A549 (cell line): ENCODE results near the gene ZFYVE27. TPM values are rescaled to one million over a fixed set of nuclear protein-coding genes. Genes with fewer than 3 reads are reported as not detected.

Experiments
- ATAC-seq, 2 experiments: fragments of 200-7000 bp in 1 of 2; fragments of >200 bp in 1 of 2; cut with Nextera tagmentation in 1 of 2; cut with Tn5 transposase in 1 of 2; 3 replicates each; pipeline versions ENCODE4 v1.8.0 to v1.9.1; 2018 to 2020; ENCODE audit warnings: mild to moderate bottlenecking in 1 of 2, moderate library complexity in 1 of 2
- CTCF ChIA-PET: fragments of 300-600 bp; sonication (Branson Sonifier 250); formaldehyde crosslinking; extraction: SDS; loops from one replicate; lab custom pipeline; 2021; ENCODE audit warnings: antibody characterized with exemption, inconsistent platforms; lab: Yijun Ruan, JAX
- POLR2A ChIA-PET: fragments of 350-600 bp; formaldehyde crosslinking; extraction: SDS; loops from one replicate; lab custom pipeline; 2021; ENCODE audit warnings: antibody characterized with exemption, inconsistent platforms; lab: Yijun Ruan, JAX
- DNase-seq, 2 experiments: peaks; one replicate each; pipeline versions ENCODE4 v3.0.0 to v3.0.0-alpha.2; 2011 to 2016; ENCODE audit warnings: low read depth in 1 of 2, low spot score in 1 of 2
- FAIRE-seq: peaks from 2 replicates; lab custom pipeline; 2011; peaks lifted over from hg19 to GRCh38; lab: Jason Lieb, UNC
- H3K27ac ChIP-seq, 2 experiments: fragments of >200 bp; sonication (Bioruptor Twin); formaldehyde crosslinking; 3 replicates each; pipeline ENCODE4 v1.5.1; 2016 to 2017
- H3K4me1 ChIP-seq: fragments of >200 bp; sonication (Bioruptor Twin); formaldehyde crosslinking; 3 replicates; pipeline ENCODE4 v1.6.1; 2016
- H3K4me2 ChIP-seq: fragments of >200 bp; sonication (Bioruptor Twin); formaldehyde crosslinking; 3 replicates; pipeline ENCODE4 v1.6.1; 2016
- H3K4me3 ChIP-seq: fragments of >200 bp; sonication (Bioruptor Twin); formaldehyde crosslinking; 3 replicates; pipeline ENCODE4 v1.5.1; 2016
- H3K9me3 ChIP-seq: fragments of >200 bp; sonication (Bioruptor Twin); formaldehyde crosslinking; 3 replicates; pipeline ENCODE4 v1.6.1; 2016
- ATOH8 ChIP-seq: fragments of 250-450 bp; sonication (Bioruptor Pico); IDR thresholded peaks from 2 replicates; pipeline ENCODE4 v1.5.0; 2020; ENCODE audit warnings: low read depth, mild to moderate bottlenecking, moderate library complexity
- CBX2 ChIP-seq: fragments of 200-600 bp; sonication (generic); IDR thresholded peaks from 2 replicates; pipeline ENCODE4 v1.6.1; 2016; ENCODE audit warnings: low read depth, mild to moderate bottlenecking, borderline replicate concordance
- CHD2 ChIP-seq: fragments of 150-350 bp; IDR thresholded peaks from 2 replicates; pipeline ENCODE4 v1.6.1; 2014; ENCODE audit warnings: low read length; ENCODE audit not compliant: partially characterized antibody
- CTCF ChIP-seq: fragments of >200 bp; sonication (Bioruptor Twin); formaldehyde crosslinking; IDR thresholded peaks from 3 replicates; pipeline ENCODE4 v1.5.1; 2016
- EHF ChIP-seq: fragments of 250-450 bp; sonication (Bioruptor Pico); IDR thresholded peaks from 2 replicates; pipeline ENCODE4 v1.5.0; 2020; ENCODE audit warnings: mild to moderate bottlenecking
- EHMT2 ChIP-seq: fragments of 200-600 bp; sonication (generic); IDR thresholded peaks from 2 replicates; pipeline ENCODE4 v1.6.1; 2016; ENCODE audit warnings: antibody characterized with exemption, low read depth, mild to moderate bottlenecking, moderate library complexity
- ELK1 ChIP-seq: fragments of 150-350 bp; IDR thresholded peaks from 2 replicates; pipeline ENCODE4 v1.6.1; 2014; ENCODE audit warnings: low read depth, mild to moderate bottlenecking, low read length
- ESRRA ChIP-seq: fragments of 150-350 bp; IDR thresholded peaks from 2 replicates; pipeline ENCODE4 v1.6.1; 2014; ENCODE audit warnings: mild to moderate bottlenecking, low read length, borderline replicate concordance
- FOSB ChIP-seq: fragments of 250-450 bp; sonication (Bioruptor Pico); IDR thresholded peaks from 2 replicates; pipeline ENCODE4 v1.5.0; 2020; ENCODE audit warnings: mild to moderate bottlenecking, moderate library complexity
- FOXS1 ChIP-seq: fragments of 250-450 bp; sonication (Bioruptor Pico); IDR thresholded peaks from 2 replicates; pipeline ENCODE4 v1.5.0; 2020; ENCODE audit warnings: mild to moderate bottlenecking, moderate library complexity
- GATA3 ChIP-seq: IDR thresholded peaks from 2 replicates; pipeline ENCODE4 v1.6.1; 2012; ENCODE audit warnings: borderline replicate concordance
- HDAC2 ChIP-seq: fragments of 200-600 bp; sonication (generic); IDR thresholded peaks from 2 replicates; pipeline ENCODE4 v1.6.1; 2016
- HOXB13 ChIP-seq: fragments of 250-450 bp; sonication (Bioruptor Pico); IDR thresholded peaks from 2 replicates; pipeline ENCODE4 v1.5.0; 2020; ENCODE audit warnings: low read depth, mild to moderate bottlenecking, moderate library complexity
- HOXB5 ChIP-seq: fragments of 250-450 bp; sonication (Bioruptor Pico); IDR thresholded peaks from 2 replicates; pipeline ENCODE4 v1.5.0; 2020; ENCODE audit warnings: mild to moderate bottlenecking, moderate library complexity
- KDM5A ChIP-seq: fragments of 200-600 bp; sonication (generic); IDR thresholded peaks from 2 replicates; pipeline ENCODE4 v1.6.1; 2016; ENCODE audit warnings: antibody characterized with exemption, mild to moderate bottlenecking
- MYC ChIP-seq: IDR thresholded peaks from 2 replicates; pipeline ENCODE4 v1.6.1; 2012; ENCODE audit warnings: mild to moderate bottlenecking, inconsistent platforms, low read length, improper control_type of control experiment, borderline replicate concordance
- PBX3 ChIP-seq: IDR thresholded peaks from 2 replicates; pipeline ENCODE4 v1.6.1; 2012
- RAD21 ChIP-seq, 2 experiments: fragments of >200 bp in 1 of 2; sonication (Bioruptor Twin) in 1 of 2; formaldehyde crosslinking in 1 of 2; IDR thresholded peaks in 1 of 2; conservative IDR thresholded peaks in 1 of 2; 2 replicates in 1 of 2; 3 replicates in 1 of 2; pipeline ENCODE4 v1.6.1; 2012 to 2018; ENCODE audit warnings: inconsistent platforms in 1 of 2
- RARB ChIP-seq: fragments of 250-450 bp; sonication (Bioruptor Pico); IDR thresholded peaks from 2 replicates; pipeline ENCODE4 v1.8.0; 2021; ENCODE audit warnings: mild to moderate bottlenecking, moderate library complexity
- RFX5 ChIP-seq: fragments of 450-650 bp; IDR thresholded peaks from 2 replicates; pipeline ENCODE4 v1.7.1; 2014; ENCODE audit warnings: antibody characterized with exemption, mild to moderate bottlenecking, moderate library complexity
- RNF2 ChIP-seq: fragments of 200-600 bp; sonication (generic); IDR thresholded peaks from 2 replicates; pipeline ENCODE4 v1.6.1; 2016; ENCODE audit warnings: low read depth, mild to moderate bottlenecking, antibody characterized with exemption, moderate library complexity, borderline replicate concordance
- SMC3 ChIP-seq: fragments of >200 bp; sonication (Bioruptor Twin); formaldehyde crosslinking; IDR thresholded peaks from 3 replicates; pipeline ENCODE4 v1.6.1; 2018; ENCODE audit warnings: inconsistent platforms
- TFCP2L1 ChIP-seq: fragments of 250-450 bp; sonication (Bioruptor Pico); IDR thresholded peaks from 2 replicates; pipeline ENCODE4 v1.5.0; 2021; ENCODE audit warnings: mild to moderate bottlenecking
- TP53 ChIP-seq: fragments of 250-450 bp; sonication (Bioruptor Pico); IDR thresholded peaks from 2 replicates; pipeline ENCODE4 v1.5.0; 2021; ENCODE audit warnings: mild to moderate bottlenecking, moderate library complexity
- ZSCAN20 ChIP-seq: fragments of 250-450 bp; sonication (Bioruptor Pico); IDR thresholded peaks from 2 replicates; pipeline ENCODE4 v1.8.0; 2022; ENCODE audit warnings: mild to moderate bottlenecking, moderate library complexity
- WGBS: methylation state at CpG from one replicate; pipeline ENCODE4 v1.1.6; 2017; ENCODE audit errors: missing lambda C conversion rate; 5-methylcytosine and 5-hydroxymethylcytosine counted together
- polyA plus RNA-seq, 4 experiments: library from polyadenylated mRNA; depleted of rRNA in 3 of 4; stranded (reverse); fragments of >200 nt; fragmentation: RNase III in 1 of 4; extraction: RNeasy Plus Mini Kit Qiagen cat#74134 plus additional on column Dnase treatment in 1 of 4; gene quantifications; 2 replicates in 3 of 4; 3 replicates in 1 of 4; pipeline ENCODE4 v1.2.3, GENCODE V29; 2011 to 2017

Gene ZFYVE27
- polyA plus RNA-seq, 2 of the 4 experiments (the other 2 are of a cell fraction): 17.1 to 20.1 TPM

GRCh38 chr10:97757471-97757870 lies 20.5 kb downstream of the ZFYVE27 start:
- DNase-seq: no peak
- no peak overlapping the region for H3K27ac ChIP-seq
- POLR2A ChIA-PET: interaction anchor here (0.7 kb wide), 1 partner anchor 812 kb away, joined by 4 read pairs; no protein-coding TSS in a partner anchor
- CTCF ChIA-PET: interaction anchor here (0.7 to 3.8 kb wide), 13 partner anchors 8 to 288 kb away, joined by 3 to 46 read pairs (median 4); no protein-coding TSS in a partner anchor
- no peak overlapping the region for H3K4me3 ChIP-seq
- ATAC-seq: no peak
- H3K9me3 ChIP-seq: no peaks in the 10 kb centered on the region
- no peak for FAIRE-seq
- no peaks in the 10 kb centered on the region for H3K4me1 ChIP-seq
- no peak overlapping the region for H3K4me2 ChIP-seq
- TF ChIP-seq HOXB13 (CRISPR knock-in tag) (no peak), KDM5A (no peak), FOSB (CRISPR knock-in tag) (no peak), HDAC2 (no peak)
- TF ChIP-seq, all 56 proteins: peak for 0
- 88% methylated on average over 6 of the region's 6 CpGs for WGBS

- ChIA-PET CTCF (interaction anchor here (0.6 to 5.2 kb wide), 41 partner anchors 8 to 293 kb away, joined by 3 to 51 read pairs (median 4); partner anchors contain the start of gene SFRP5), POLR2A (no interaction called here)
- Histone ChIP-seq H3K9me3 (no peaks in the 10 kb centered on the region), H3K4me1 (no peaks in the 10 kb centered on the region), H3K4me3 (no peak overlapping the region), H3K27ac (no peak overlapping the region), H3K4me2 (no peak overlapping the region)
- TF ChIP-seq RFX5: no peak
- no peak for TF ChIP-seq RNF2
- TF ChIP-seq ESRRA: no peak
- TF ChIP-seq ATOH8: no peak
- TF ChIP-seq HDAC2: no peak
- TF ChIP-seq ZSCAN20 (CRISPR knock-in tag): no peak
- no peak for TF ChIP-seq CHD2
- TF ChIP-seq RAD21 (conservative IDR thresholded peaks at IDR 0.05 in 1 of 2, IDR thresholded peaks at IDR 0.05 in 1 of 2): peak; percentile 87 to 92
- no peak for TF ChIP-seq RARB (CRISPR knock-in tag)
- TF ChIP-seq CBX2: no peak
- TF ChIP-seq EHF (CRISPR knock-in tag): no peak
- no peak for TF ChIP-seq MYC
- peak; percentile 87 for TF ChIP-seq CTCF
- TF ChIP-seq HOXB5 (CRISPR knock-in tag): no peak
- TF ChIP-seq ELK1: no peak
- no peak for TF ChIP-seq TP53
- TF ChIP-seq SMC3: peak; percentile 81
- no peak for TF ChIP-seq KDM5A
- TF ChIP-seq PBX3: no peak
- no peak for TF ChIP-seq TFCP2L1 (CRISPR knock-in tag)
- no peak for TF ChIP-seq EHMT2
- no peak for TF ChIP-seq FOXS1
- TF ChIP-seq GATA3: no peak
- ATAC-seq: peak; percentile 82 to 96
- 58% methylated on average over 4 of the region's 5 CpGs for WGBS
- peak; percentile 80 to 94 for DNase-seq
- FAIRE-seq: no peak
Measured at GRCh38 chr10:97759158-97759887, 22.4 kb downstream of the ZFYVE27 start.
